ENCODE results near the gene PKM.
A peak's percentile ranks its signal among the peaks of the same experiment; 100 is the strongest.

The PKM gene

DNA sequence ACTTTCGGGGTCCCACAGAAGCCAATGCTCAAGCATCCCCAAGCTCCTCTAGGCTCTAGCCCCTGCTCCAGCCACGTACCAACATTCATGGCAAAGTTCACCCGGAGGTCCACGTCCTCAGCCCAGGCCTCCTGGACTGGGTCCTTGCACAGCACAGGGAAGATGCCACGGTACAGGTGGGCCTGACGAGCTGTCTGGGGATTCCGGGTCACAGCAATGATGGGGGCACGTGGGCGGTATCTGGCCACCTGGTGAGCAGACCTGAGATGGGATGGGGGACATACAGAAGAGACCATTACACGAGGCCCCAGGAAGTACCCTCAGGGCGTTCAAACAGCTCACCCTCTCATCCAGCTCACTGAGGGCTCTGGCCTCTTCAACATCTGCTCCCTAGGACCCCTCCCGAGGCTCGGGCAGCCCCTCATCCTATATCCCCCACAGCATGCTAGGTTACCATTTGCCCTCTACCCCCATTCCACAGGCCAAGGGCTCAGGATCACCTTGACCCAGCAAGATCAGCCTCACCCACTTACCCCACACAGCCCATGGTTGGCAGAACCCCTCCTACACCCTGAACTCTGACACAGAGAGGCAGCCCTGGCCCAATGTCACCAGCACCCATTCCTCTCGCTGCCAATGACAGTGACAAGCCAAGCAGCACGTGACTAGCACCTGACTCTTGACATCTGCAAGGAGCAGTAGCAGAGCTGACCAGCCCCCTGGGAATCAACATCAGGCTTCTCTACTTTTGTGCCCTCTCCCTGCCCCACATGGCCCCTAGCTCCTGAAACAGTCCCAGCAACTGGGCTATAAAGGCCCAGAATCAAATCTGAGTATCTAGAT, 30.4 kb downstream of the PKM start:
- no peak for DNase-seq (ENCODE audit: low spot score)

DNA sequence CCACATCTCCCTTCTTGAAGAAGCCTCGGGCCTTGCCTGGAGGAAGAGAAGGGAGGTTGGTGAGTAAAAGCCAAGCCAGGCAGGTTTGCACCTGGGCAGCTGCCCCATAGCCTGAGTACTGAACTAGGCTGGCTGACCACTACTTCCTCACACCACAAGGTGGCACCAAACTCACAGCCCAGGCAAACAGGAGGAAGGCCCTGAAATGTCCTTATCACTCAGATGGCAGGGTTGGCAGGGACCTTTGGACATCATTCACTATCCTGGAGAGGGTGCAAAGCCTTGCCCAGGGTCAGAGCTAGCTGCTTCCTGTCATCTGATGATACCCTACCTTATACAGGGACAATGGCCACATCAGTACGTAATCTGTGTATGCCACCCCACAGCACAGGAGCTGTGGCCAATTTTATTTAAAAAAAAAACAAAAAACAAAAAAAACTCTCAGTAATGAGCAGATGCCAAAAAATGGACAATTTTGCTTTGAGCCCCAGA, 31.2 kb downstream of the PKM start:
- peak; percentile 77 for DNase-seq (ENCODE audit: low spot score)

GRCh38 chr15:72199205-72199515, 31.8 kb downstream of the PKM start:
- no peak for DNase-seq (ENCODE audit: low spot score)

DNA sequence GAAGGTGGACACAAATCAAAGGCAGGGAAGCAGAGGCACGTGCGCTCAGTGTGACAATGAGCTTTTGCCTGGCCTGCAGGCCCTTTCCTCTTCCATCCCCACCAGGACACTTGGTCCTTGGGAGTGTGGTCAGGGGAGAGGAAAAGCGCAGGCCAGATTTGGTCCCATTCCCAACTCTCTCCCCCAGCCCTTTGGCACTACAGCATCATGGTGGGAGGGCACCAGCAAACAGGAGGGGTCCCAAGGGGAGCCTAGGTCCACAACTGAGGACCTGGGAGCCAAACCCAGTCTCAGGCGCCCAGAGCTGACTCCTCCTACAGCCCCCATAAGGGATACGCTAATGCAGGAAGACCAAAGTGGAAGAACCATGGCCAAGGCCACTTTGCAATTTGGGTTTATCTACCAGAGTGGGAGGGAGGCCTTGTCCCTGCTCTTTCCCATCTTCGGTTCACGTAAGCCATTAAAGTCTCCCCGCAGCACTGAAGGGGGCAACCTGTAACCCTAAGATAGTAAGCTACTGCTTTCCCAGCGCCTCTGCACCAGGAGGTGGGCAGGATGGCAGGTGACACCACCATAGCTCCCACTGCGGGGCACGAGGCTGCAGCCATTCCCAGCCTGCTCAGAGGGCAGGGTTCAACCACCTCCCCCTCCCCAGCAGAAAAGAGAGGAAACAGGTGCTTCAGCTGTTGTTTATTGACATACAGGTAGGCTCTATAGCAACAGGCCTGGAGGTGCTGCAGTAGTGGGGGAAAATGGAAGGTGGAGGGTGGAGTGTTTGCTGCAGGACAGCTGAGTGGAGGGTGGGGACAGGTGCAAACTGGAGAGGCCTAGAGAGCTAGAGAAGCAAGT, 32.4 kb downstream of the PKM start:
- no peak for DNase-seq (ENCODE audit: low spot score)

DNA sequence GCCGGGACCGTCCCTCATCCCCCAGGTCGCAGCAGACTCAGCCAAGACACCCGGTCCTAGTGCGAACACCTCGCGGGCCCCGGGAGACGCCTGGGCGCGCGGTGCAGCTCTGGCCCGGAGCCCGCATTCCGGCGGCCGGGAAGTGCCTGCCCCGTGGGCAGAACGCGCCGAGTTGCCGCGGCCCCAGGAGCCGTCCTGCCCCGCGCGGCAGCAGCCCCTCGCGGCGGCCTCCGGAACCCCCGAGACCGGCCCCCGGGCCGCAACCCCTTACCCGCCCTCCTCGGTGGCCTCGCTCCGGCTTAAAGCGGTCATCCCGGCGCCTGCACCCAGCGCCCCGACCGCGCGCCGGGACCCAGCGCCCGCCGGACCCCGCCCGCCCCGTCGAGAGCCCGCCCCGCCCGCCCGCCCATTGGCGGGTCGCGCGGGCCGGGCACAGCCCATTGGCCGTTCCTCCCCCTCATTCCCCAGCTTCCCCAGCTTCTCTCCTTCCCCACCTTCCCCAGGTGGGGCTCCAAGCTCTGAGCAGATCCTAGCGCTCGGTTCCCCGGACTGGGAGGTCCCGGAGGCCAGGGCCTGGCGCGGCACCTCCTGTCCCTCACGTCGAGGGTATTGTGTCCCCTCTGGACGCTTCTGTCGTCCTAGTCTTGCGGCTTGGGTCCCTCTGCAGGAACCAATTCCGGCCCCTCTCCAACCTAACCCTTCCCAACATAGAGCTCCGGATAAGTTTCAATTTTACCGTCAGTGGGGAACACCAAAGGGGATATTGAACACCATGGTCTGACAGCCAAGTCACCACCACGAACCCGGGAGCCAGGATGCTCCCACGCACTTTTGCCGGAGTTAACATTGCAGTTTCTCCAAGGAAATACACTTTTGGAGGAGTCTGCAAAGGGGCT, 33.3 kb downstream of the PKM start, which contains the start of gene GRAMD2A:
Gene GRAMD2A (minus strand): TSS at position 328 of the 896 bp plus-strand sequence.
- DNase-seq (ENCODE audit: low spot score): peak; percentile 37

DNA sequence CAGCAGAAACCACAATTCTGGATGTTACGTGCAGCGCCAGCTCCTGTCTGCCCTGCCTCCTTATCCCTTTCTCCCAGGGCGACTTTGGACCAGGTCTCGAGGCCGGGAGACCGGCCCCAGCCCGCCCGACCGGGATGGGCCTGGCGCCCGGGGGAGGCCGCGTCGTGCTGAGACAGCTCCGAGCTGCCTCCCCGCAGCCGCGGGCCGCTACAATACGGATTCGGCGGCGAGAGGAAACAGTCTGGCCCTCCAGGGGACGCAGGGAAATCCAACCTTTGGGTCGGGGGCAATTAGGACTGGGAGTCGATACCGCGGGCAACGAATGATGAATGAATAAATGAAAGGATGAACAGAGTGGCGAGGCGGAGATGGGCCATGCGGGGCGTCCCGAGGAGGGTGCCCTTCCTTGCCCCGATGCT, 33.9 kb downstream of the PKM start:
- DNase-seq (ENCODE audit: low spot score): no peak

GRCh38 chr15:72196409-72197040, 34.5 kb downstream of the PKM start:
- no peak for DNase-seq (ENCODE audit: low spot score)

DNA sequence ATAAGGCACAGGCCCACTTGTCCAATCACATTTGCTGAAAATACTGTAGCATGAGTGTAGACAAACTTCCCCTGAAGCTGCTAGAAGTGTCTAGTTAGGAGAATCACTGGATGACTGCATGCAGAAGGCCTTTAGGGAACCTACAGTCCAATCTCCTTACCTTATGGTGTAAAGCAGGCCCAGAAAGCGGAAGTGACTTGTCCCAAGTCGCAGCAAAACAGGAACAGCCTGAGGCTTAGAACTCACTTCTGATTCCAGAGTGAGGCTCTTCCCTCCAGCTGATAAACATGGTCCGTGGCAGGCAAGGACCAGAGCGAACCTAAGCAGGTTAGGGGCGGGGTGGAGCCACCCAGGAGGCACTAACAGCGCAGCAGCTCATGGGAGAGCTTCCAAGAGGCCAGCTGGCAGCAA, 35.9 kb downstream of the PKM start:
- no peak for DNase-seq (ENCODE audit: low spot score)

DNA sequence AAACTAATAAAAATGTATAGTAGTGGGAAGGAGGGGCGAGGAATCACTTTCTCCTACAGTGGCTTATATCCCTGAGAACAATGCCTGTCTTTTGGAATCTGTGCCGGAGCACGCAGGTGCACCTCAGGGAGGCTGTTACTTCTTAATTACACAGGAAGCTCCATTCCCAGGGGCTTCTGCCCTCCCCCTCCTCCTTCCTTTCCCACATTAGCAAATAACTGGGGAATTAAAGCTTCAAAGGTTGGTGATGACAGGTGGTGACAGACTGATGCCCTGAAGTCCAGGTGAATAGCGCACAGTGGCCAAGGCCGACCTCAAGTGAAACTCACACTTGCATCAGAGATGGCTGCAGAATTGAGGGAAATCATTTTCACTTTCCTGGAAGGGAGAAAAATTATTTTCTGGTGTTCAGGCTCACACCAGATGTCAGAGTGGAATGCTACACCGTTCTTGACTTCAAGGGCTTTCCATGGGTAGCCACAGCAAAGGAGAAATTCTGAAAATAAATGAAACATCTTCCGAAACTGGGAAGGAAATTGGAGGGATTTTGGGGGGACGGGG, 37.1 kb downstream of the PKM start:
- DNase-seq (ENCODE audit: low spot score): no peak

DNA sequence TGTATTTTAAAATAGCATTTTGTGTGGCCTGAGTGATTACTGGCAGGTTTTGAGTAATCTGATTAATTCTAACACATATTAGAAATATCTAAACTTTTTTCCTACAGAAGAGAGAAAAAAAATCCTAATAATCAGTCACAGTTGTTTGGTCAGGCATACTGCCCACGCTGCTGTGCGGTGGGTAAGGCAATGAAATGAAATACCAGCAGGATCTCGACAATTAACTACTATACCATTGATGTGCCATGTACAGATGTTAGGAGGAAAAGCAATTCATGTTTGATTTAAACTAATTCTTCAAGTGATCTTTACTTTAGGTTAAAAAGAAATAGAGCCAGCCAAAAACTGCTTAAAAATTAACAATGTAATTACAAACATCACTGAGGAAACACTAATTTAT, 38.6 kb downstream of the PKM start:
- no peak for DNase-seq (ENCODE audit: low spot score)

DNA sequence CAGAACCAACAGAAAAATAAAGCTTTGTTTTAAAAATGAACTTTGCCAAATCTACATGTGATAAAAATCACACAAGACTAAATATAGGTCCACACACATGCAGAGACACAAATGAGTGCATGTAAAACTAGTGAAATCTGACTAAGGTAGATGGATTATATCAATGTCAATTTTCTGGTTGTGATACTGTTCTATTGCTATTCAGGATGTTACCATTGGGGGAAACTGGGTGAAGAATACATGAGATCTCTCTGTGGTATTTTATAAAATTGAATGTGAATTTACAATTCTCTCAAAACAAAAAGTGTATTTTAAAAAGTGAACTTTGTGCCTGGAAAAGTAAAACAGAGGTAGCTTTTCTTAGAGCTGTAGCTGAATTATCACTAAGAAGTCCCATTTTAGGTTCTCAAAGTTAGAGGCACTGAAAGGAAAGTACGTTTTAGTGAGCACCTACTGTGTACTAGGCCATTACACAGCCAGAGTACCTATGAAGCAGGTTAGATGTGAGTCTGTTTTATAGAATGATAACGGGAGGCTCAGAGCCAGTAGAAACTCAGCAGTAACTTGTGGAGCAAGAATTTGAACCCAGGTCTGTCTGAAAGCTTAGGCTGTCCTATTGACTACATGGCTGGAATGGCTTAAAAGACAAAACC, 41.6 kb downstream of the PKM start:
- no peak for DNase-seq (ENCODE audit: low spot score)

GRCh38 chr15:72184165-72184811, 46.7 kb downstream of the PKM start:
- DNase-seq (ENCODE audit: low spot score): no peak

DNA sequence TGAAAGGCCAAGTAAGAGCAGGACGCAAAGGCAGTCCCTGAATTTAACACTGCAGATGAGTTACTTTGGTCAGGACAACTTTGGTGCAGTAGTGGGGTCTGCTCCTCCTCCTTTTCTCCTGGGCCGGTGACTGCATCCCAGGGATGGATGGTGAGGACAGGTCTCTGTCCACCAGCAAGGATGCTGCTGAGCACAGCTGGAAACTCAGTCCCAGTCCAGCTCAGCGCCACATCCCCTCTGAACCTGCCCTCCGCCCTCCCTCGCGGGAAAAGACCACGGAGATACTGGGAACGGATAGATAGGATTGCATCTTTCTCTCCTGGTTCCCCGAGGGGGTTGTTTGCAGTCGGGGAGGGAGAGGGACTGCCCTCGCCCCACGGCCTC, 47.2 kb downstream of the PKM start:
- no peak for DNase-seq (ENCODE audit: low spot score)

- no peak for DNase-seq (ENCODE audit: low spot score)
Observed at GRCh38 chr15:72182673-72183072, 48.3 kb downstream of the PKM start.

DNA sequence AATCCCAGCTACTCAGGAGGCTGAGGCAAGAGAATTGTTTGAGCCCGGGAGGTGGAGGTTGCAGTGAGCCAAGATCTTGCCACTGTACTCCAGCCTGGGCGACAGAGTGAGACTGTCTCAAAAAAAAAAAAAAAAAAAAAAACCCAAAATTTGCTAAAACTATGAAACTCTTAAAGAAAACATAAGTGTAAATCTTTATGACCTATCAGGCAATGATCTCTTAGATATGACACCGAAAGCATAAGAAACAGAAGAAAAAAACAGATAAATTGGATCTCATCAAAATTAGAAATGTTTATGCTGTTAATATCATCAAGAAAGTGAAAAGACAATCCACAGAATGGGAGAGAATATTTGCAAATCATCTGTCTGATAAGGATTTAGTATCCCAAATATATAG, 48.7 kb downstream of the PKM start:
- DNase-seq (ENCODE audit: low spot score): no peak

DNA sequence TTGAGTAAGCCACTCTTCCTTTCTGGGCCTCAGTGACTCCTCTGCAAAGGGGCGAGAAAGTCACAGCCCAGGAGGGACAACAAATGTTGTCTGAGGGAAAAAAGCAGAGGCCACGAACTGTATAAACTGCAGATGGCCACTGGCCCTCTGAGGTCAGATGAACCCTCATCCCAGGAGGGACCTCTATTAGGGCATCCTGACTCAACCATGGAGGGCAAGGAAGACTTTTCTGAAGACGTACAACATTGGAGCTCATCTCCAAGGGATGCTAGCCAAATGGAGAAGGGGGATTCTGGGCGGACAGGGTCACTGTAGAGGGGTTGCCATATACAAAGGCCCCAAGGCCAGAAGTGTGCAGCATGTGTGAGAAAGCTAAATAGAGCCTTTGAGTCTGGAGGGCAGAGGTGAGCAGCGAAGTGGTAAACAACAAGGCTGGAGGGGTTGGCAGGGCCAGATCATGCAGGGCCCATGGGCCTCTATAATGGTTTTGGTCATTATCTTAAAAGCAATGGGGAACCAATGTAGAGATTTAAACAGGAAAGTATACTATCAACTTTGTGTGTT, 50.1 kb downstream of the PKM start:
- DNase-seq (ENCODE audit: low spot score): no peak

DNA sequence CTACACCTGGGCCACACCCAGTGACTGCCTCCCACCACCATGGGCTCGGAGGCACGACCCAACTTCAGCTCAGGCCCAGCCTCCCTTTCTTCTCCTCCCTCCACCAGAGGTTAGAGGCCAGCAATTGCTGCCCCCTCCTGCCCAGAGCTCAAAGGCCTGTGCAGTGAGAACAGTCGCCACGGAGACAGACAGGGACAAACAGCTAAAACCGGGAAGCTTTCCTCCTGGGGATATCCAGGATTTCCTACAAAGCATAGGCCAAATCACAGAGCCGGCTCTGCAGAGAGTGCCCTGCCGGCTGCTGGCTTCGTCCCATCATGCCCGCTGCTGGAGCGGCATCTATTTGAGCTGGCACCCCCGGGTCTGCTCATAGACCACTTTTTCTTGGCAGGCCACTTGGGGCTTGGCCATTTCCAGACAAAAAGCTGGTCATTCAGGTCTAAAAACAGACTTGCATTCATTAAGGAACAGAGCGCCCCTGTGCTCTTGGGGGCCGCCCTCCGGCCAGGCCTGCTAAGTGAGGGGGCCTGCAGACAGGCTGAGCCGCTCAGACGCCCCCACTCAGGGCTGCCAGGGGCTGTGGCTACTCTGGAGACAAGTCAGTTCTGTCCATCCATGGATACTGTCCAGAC, 50.9 kb downstream of the PKM start:
- DNase-seq (ENCODE audit: low spot score): no peak

DNA sequence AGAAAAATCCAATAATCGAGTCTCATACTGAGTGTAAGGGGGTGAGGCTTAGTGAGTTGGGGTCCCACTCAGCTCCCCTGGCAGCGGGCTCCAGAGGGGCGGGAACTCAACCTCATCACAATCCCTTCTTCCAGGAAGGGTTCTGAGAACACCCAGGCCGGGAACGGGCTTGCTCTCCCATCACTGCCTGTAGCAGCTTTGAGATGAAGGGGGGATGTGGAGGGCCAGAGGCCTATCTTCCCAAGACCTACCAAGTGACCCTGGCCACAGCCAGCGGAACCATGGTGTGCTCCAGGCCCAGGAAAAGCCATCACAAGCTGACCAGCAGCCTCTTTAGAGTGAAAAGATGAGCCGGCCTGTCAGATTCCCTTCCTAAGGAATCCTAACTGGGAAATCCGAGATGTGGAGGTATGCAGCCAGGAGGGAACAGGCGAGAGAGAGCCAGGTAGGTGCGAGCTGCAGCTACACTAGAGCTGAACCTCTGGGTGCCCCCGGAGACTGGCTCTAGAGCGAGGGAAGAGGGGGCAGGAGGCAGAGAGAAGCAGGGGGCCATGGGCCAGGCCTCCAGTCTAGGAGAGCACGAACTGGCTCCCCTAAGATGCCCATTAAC, 51.9 kb downstream of the PKM start:
- DNase-seq (ENCODE audit: low spot score): no peak

- DNase-seq (ENCODE audit: low spot score): no peak
Observed at GRCh38 chr15:72176743-72177142, 54.2 kb downstream of the PKM start.

Measured in activated CD4-positive, alpha-beta T cell treated with anti-CD3 and anti-CD28 coated beads, Interleukin-2, Interleukin-4, amounts not matched to agents 100 ng/mL and 50 ng/mL, durations not matched to agents 16 hours and 8 hours (primary cell).